Measurements from ENCODE around the gene DNMT1.

Gene DNMT1

DNA sequence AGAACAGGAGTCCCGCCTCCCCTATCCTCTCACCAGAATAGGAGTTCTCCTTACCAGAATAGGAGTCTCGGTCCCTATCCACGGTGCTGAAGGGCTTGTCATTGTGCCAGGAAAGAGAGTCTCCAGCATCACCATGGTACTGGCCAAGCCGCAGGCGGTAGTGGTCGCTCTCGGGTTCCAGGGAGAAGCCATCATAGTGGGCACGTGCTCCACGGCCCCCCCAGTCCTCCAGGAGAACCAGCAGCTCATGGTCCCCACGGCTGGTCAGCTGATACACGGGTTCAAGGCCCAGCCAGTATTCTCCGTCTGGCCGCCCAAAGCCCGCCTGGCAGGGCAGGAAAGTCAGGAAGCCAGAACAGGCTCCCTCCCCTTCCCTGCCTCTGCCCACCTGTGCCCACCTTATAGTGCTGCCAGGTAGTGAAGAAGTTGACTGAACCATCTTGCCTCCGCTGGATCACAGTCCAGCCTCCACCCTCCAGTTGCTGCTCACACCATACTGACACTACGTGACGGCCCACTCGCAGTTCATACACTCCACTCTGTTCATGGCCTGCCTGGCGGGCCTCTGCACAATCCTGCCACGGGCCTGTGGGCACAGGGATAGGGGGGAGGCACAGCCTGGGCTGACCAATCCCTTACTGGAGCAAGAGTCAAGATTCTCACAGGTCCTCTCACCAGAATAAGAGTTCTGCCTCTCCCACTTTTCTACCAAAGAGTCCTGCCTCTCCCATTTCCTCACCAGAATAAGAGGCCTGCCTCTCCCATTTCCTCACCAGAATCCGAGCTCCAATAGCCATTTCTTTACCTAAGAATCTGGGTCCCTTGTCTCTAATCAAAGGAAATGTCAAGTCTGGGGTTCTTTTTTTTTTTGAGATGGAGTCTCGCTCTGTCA is 101.2 kb downstream of the DNMT1 start:
- no peak for DNase-seq (ENCODE audit: low read depth)

- no peak for DNase-seq (ENCODE audit: low read depth)
Observed at GRCh38 chr19:10092648-10093294, 102.0 kb downstream of the DNMT1 start.

GRCh38 chr19:10091895-10092641 is 102.7 kb downstream of the DNMT1 start:
- DNase-seq (ENCODE audit: low read depth) = no peak

GRCh38 chr19:10091370-10091687 is 103.4 kb downstream of the DNMT1 start:
- no peak for DNase-seq (ENCODE audit: low read depth)

DNA sequence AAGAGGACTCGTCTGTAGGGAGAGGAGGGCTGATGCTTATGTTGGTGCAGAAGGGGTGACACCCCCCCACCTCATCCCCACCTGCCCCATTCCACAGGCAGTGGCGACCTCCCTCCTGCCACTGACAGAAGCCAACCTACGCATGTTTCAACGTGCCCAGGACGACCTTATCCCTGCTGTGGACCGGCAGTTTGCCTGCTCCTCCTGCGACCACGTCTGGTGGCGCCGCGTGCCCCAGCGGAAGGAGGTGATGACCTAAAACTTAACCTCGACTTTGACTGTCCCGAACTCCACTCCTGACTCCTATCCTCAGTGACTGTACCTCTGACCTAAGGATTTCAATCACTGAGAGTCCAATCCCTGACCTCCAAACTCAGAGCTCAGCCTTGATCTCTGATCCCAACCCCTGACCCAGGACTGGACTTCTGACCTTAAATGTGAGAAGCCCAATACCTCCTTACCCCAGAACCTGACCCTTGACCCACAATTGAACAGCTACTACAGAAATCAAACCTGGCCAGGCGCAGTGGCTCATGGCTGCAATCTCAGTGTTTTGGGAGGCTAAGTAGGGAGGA is 104.9 kb downstream of the DNMT1 start:
- no peak for DNase-seq (ENCODE audit: low read depth)

GRCh38 chr19:10088949-10089554 is 105.7 kb downstream of the DNMT1 start:
- DNase-seq (ENCODE audit: low read depth) = no peak

GRCh38 chr19:10087296-10088061 is 107.3 kb downstream of the DNMT1 start:
- DNase-seq (ENCODE audit: low read depth) = no peak

GRCh38 chr19:10086591-10087192 is 108.1 kb downstream of the DNMT1 start:
- no peak for DNase-seq (ENCODE audit: low read depth)

GRCh38 chr19:10085641-10086590 is 108.8 kb downstream of the DNMT1 start, which contains the start of gene SHFL:
TSS of gene SHFL (plus strand) at chr19:10086317. CDS start at chr19:10086428, 111 bp downstream.
- DNase-seq (ENCODE audit: low read depth) = no peak

- DNase-seq (ENCODE audit: low read depth) = no peak
Observed at GRCh38 chr19:10084803-10085202, 110.0 kb downstream of the DNMT1 start.

GRCh38 chr19:10083911-10084310 is 110.8 kb downstream of the DNMT1 start:
- DNase-seq (ENCODE audit: low read depth) = no peak

Data from GM04504 (cell line).